A673 (cell line): ENCODE measurements around the gene SMIM12. TPM values are rescaled to one million over a fixed set of nuclear protein-coding genes. Genes with fewer than 3 reads are reported as not detected.

Experiments used
- BruUV-seq: library from RNA; stranded (reverse); fragments of 400-500 nt; replicated peaks from 2 replicates; lab custom pipeline; 2021; lab: Mats Ljungman, UMichigan
- CTCF ChIA-PET: fragments of 300-600 bp; sonication (Branson Sonifier 250); formaldehyde crosslinking; loops from one replicate; lab custom pipeline; 2022; ENCODE audit warnings: antibody characterized with exemption; lab: Charles Lee
- POLR2A ChIA-PET: fragments of 300-600 bp; sonication (Branson Sonifier 250); formaldehyde crosslinking; loops from one replicate; lab custom pipeline; 2022; ENCODE audit warnings: antibody characterized with exemption; ENCODE audit not compliant: low non-redundant PET; lab: Charles Lee
- DNase-seq: peaks from one replicate; pipeline ENCODE4 v3.0.0-alpha.2; 2015; ENCODE audit warnings: low spot score
- H3K27ac ChIP-seq: fragments of 200-600 bp; sonication (generic); 2 replicates; pipeline ENCODE4 v1.5.1; 2016; ENCODE audit warnings: mixed run types, low read depth, mild to moderate bottlenecking, mixed read lengths, antibody characterized with exemption, low read length; ENCODE audit not compliant: poor library complexity, severe bottlenecking
- H3K27me3 ChIP-seq: fragments of 200-600 bp; sonication (generic); replicated peaks from 2 replicates; pipeline ENCODE4 v1.6.1; 2017; ENCODE audit warnings: mixed run types, low read depth, mild to moderate bottlenecking, mixed read lengths, antibody characterized with exemption, low read length; ENCODE audit not compliant: insufficient read depth, poor library complexity
- H3K36me3 ChIP-seq: fragments of 200-600 bp; sonication (generic); 2 replicates; pipeline ENCODE4 v1.6.1; 2016; ENCODE audit warnings: mixed run types, mild to moderate bottlenecking, mixed read lengths, antibody characterized with exemption, low read length; ENCODE audit not compliant: insufficient read depth, poor library complexity, severe bottlenecking
- H3K4me1 ChIP-seq: fragments of 200-600 bp; sonication (generic); 2 replicates; pipeline ENCODE4 v1.6.1; 2017; ENCODE audit warnings: mixed run types, mild to moderate bottlenecking, mixed read lengths, antibody characterized with exemption, low read length; ENCODE audit not compliant: insufficient read depth, poor library complexity, severe bottlenecking
- H3K4me3 ChIP-seq: fragments of 200-600 bp; sonication (generic); 2 replicates; pipeline ENCODE4 v1.5.1; 2016; ENCODE audit warnings: low read depth, mixed run types, mild to moderate bottlenecking, mixed read lengths, low read length; ENCODE audit not compliant: poor library complexity, severe bottlenecking
- H3K9me3 ChIP-seq: fragments of 200-600 bp; sonication (generic); 2 replicates; pipeline ENCODE4 v1.6.1; 2016; ENCODE audit warnings: mixed run types, low read depth, mild to moderate bottlenecking, mixed read lengths, antibody characterized with exemption, low read length; ENCODE audit not compliant: poor library complexity, severe bottlenecking
- CTCF ChIP-seq: fragments of 300-800, 200-600 bp; sonication (generic); conservative IDR thresholded peaks from 2 replicates; pipeline ENCODE4 v1.5.1; 2017; ENCODE audit warnings: low read depth, mild to moderate bottlenecking, antibody characterized with exemption, low read length, moderate library complexity, mixed read lengths
- EZH2 ChIP-seq: fragments of 200-600 bp; sonication (generic); IDR thresholded peaks from 2 replicates; pipeline ENCODE4 v1.6.1; 2017; ENCODE audit warnings: borderline replicate concordance, low read depth, mild to moderate bottlenecking, mixed read lengths, antibody characterized with exemption, low read length; ENCODE audit not compliant: poor library complexity, severe bottlenecking
- intact Hi-C: fragments of 100-400 bp; cut with micrococcal nuclease; formaldehyde crosslinking; loops from one replicate; pipeline ENCODE4 v1.10.0; 2022; ENCODE audit not compliant: unreplicated experiment
- total RNA-seq: library from RNA; stranded (reverse); gene quantifications from 2 replicates; pipeline ENCODE4 v1.2.3, GENCODE V29; 2021

The SMIM12 gene
- total RNA-seq, 1 experiment from 2014 or later = 37.5 TPM

GRCh38 chr1:34905098-34905459, 45.5 kb upstream of the SMIM12 start:
- H3K4me3 ChIP-seq = no peak overlapping the region
- no peaks in the 10 kb centered on the region for H3K9me3 ChIP-seq
- no peaks in the 10 kb centered on the region for H3K4me1 ChIP-seq
- ChIA-PET POLR2A (no interaction called here), CTCF (no interaction called here)
- peaks cover 34% of the 10 kb centered on the region for H3K27me3 ChIP-seq
- intact Hi-C loops = no loop called here
- no peak for TF ChIP-seq CTCF
- TF ChIP-seq EZH2 = no peak
- no peak overlapping the region for H3K27ac ChIP-seq
- BruUV-seq = no TSS peak
- H3K36me3 ChIP-seq = no peaks in the 10 kb centered on the region
- no peak for DNase-seq

- no peak for DNase-seq
- CTCF ChIA-PET = no interaction called here
- no peaks in the 10 kb centered on the region for H3K36me3 ChIP-seq
- no peak overlapping the region for H3K4me3 ChIP-seq
- no peak overlapping the region for H3K27ac ChIP-seq
- H3K4me1 ChIP-seq = no peaks in the 10 kb centered on the region
- H3K9me3 ChIP-seq = no peaks in the 10 kb centered on the region
- POLR2A ChIA-PET = no interaction called here
- intact Hi-C loops = no loop called here
- BruUV-seq = no TSS peak
- H3K27me3 ChIP-seq = peaks cover 34% of the 10 kb centered on the region
- TF ChIP-seq CTCF (no peak), EZH2 (no peak)
Measured at GRCh38 chr1:34904236-34905097, 44.9 kb upstream of the SMIM12 start.

GRCh38 chr1:34901919-34902318, 42.4 kb upstream of the SMIM12 start:
- TF ChIP-seq CTCF (no peak), EZH2 (no peak)
- Histone ChIP-seq H3K36me3 (no peaks in the 10 kb centered on the region), H3K4me3 (no peak overlapping the region), H3K9me3 (no peaks in the 10 kb centered on the region), H3K27ac (no peak overlapping the region), H3K27me3 (peaks cover 34% of the 10 kb centered on the region), H3K4me1 (no peaks in the 10 kb centered on the region)
- no peak for DNase-seq
- ChIA-PET POLR2A (no interaction called here), CTCF (no interaction called here)
- no TSS peak for BruUV-seq
- intact Hi-C loops = no loop called here
